SIG-M5 (cell line): ENCODE data around the gene ST8SIA5.

Experiments
- DNase-seq: peaks from one replicate; lab custom pipeline; 2025; lab: John Stamatoyannopoulos, UW

Gene ST8SIA5

DNA sequence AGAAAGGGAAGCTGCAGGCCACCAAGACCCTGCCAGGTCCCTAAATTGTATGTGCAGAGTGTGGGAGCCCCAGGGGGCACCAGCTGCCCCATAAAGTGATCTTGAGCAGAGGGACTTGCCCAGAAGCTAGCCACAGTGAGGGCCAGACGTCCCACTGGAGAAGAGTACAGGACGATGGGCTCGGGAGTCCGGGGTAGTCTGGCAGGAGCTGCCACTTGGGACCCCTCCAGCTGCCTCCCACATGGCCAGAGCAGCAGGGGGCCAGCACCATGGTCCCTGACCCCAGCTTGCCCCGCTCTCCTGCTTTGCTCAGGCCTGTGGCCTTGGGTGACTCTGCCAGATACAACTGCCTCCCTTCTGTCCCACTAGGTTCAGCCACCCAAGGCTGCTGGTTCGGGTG lies 88.2 kb downstream of the ST8SIA5 start:
- no peak for DNase-seq

DNA sequence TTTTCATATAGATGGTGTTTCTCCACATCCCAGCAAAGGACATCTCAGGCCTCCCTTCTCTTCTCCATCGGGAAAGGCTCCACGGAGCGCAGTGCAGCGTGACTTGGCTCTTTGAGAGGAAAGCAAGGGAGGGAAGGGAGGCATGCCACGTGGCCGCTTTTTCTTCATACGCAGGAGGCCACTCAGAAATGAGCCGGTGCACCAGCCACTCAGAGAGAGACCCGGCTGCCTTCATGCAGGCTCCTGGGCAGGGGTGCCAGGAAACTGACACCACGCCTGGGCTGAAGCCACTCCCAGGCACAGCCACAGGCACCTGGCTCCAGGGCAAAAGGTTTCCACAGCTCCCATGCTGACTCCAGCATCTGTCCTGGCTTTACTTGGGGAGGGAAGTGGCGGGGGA lies 88.7 kb downstream of the ST8SIA5 start:
- DNase-seq = no peak

DNA sequence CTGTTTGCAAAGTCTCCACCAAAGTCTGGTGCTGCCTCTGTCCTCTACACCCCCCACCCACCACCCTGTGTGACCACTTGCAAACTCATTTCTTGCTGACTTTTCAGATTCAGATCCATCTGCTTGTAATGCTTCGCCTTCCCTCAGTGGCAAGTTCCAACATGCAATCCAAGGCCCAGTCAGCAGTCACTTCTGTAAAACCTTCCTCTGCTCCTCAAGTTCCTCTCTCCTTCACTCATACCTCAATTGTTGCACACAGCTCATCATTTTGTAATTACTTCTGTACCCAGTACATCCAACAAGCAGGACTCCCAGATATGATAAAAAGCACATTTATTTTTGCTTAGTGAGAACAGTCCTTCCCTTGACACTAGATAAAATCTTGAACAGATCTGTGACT lies 93.3 kb downstream of the ST8SIA5 start:
- no peak for DNase-seq

GRCh38 chr18:46660957-46661749 lies 95.7 kb downstream of the ST8SIA5 start:
- no peak for DNase-seq

DNA sequence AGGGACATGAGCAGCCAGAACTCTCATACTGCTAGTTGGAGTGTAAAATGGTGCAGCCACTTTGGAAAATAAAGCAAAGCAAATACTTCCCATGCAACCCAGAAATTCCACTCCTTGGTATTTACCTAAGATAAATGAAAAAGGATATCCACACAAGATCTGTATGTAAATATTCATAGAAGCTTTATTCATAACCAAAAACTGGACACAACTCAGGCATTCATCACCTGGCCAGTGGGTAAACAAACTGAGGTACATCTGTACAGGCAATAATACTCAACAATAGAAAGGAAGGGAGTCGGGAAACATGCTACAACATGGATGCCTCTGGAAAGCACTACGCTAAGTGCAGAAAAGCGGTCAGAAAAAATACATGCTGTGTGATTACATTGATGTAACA lies 97.4 kb downstream of the ST8SIA5 start:
- no peak for DNase-seq

- no peak for DNase-seq
Observed at GRCh38 chr18:46657115-46657955, 99.5 kb downstream of the ST8SIA5 start, which contains the start of gene LOXHD1. Gene LOXHD1 (minus strand): TSS chr18:46657220. CDS start chr18:46657033, 187 bp downstream.

- no peak for DNase-seq
Observed at GRCh38 chr18:46656326-46657114, 100.3 kb downstream of the ST8SIA5 start.

DNA sequence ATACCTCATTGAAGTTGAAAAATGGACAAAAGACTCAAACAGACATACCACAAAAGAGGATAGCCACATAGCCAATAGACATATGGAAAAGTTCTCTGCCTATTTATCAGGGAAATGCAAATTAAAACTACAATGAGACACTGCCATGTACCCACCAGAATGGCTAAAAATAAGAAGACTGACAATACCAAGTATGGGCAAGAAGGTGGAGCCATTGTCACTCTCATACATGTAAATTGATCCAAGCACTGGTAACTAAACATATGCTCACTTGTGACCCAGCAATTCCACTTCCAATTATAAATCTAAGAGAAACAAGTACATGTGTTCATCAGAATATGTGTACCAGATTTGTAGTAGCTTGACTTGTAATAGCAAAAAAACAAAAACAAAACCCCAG lies 104.5 kb downstream of the ST8SIA5 start:
- no peak for DNase-seq

DNA sequence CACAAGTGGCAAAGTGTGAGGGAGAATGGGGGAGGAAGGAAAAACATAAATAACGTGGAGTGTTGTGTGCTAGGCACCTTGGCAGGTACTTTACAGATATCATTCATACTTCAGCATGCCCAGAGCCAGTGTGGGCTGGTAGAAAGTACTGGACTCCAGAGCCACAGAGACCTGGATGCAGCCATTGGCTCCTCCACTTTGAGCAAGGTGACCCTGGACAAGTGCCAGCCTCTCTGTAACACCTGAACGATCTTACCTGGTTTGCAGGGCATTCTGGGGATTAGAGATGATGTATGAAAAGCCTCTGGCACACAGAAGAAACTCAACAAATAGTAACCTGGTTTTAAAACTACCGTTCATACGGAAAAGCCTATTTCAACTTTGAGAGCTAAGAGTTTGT lies 106.2 kb downstream of the ST8SIA5 start:
- DNase-seq = no peak

- no peak for DNase-seq
Observed at GRCh38 chr18:46649071-46649862, 107.6 kb downstream of the ST8SIA5 start.

DNA sequence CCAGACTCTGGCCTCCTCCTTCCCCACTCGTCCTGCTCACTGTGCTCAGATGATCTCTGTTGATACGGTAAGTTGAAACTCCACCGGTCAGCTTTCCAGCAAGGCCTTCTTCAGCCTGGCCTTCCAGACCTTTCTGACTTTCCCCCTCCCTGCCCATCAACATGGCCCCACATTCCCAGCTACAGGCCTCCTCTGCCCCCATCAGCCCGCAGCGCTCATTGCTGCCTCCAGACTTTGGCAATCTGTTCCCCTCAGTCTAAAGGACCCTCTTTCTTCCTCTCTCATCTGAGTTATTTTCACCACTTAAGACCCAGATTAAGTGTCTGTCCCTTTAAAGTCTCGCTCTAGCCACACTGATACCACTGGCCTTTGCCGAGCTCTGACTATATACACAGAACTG lies 110.4 kb downstream of the ST8SIA5 start:
- DNase-seq = no peak

GRCh38 chr18:46642561-46642960 lies 114.3 kb downstream of the ST8SIA5 start:
- no peak for DNase-seq

- DNase-seq = no peak
Observed at GRCh38 chr18:46641917-46642316, 114.9 kb downstream of the ST8SIA5 start.

DNA sequence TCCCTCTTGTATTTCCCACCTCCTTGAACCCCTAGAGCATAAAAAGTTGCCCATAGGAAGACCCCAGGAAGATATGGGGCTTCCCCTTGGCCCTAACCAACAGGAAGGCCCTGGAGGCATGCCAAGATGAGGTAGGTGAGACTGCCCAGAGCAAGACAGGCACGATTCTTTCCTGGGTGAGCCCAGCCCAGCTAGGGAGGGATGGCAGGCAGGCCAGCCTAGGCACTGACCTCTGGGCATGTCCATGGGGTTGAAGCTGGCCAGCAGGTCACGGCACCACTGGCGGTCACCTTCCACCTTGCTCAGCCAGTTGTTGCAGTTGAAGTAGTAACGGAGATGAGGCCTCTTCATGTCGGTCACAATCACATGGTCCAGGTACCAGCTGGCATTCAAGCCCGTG lies 117.5 kb downstream of the ST8SIA5 start:
- no peak for DNase-seq

- DNase-seq = no peak
Observed at GRCh38 chr18:46636040-46636630, 120.7 kb downstream of the ST8SIA5 start.

- DNase-seq = no peak
Observed at GRCh38 chr18:46632401-46633071, 124.3 kb downstream of the ST8SIA5 start.

DNA sequence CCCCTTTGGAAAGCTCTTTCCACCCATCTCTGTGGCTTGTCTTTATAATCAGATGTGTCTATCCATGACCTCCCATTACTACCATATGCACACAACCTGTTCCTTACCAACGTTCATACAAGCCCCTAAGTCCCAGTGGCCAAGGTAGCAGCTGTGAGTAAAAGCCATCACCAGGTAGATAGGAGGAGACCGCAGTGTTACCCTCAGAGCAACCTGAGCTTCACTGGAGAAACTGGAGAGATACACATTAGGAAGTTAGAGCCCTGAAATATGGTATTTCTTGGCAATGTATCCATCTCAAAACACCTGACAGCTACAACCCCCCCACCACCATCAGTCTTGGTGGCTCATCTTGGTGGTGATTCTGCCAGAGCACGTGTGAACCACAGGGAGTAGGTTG lies 125.9 kb downstream of the ST8SIA5 start:
- no peak for DNase-seq

DNA sequence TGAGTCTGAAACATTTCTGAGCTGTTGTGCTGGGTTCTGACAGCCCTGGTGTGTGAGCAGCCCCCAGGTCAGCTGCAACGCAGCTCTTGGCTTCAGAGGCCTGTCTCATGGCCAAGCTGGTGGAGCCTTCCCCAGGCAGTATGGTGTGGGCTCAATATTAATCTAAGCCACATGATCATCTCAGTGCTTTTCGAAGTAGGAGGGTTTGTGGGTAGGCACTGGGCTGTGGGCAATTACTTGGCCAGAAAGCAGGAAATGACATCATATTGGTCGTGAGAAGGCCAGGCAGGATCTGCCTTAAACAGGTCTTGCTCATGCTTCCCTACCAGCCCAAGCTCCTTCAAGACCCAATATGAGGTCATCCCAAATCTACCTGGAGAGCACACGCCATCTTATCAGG lies 126.7 kb downstream of the ST8SIA5 start:
- no peak for DNase-seq

DNA sequence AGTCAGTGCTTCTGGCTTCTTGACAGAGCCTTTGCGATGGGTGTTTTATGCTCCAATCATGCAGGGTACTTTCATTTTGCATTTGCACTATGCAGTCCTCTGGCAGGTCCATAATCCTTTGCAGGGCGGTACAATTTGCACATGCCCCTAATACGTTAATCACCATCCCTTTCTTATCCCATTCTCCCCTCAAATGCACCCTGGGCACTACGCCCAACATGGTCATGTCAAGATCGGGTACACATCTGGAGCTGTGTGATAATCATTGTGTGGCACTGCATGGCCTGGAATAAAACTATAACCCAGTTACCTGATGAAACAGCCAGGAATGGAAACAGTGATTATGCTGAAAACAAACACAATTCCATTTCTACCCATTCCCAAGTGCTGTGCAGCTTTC lies 127.5 kb downstream of the ST8SIA5 start:
- no peak for DNase-seq

DNA sequence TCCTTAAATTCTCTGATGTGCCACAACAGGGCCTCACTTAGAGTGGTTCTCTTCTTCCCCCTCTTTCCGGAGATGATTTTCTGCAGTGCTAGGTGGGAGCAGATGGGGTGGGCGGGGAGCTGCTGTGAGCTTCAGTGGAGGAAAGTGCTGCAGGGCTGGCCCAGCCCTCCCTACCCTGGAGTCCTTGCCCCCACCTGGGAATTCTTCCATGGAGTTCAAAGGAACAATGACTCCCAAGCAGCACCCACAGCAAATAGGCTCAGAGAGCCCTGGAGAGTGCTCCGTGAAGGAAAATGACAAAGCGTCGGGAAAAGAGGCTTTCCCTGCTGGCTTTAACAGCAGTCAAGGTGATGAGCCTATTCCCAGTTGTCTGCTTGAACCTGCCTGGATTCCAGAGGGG lies 128.6 kb downstream of the ST8SIA5 start:
- DNase-seq = no peak

DNA sequence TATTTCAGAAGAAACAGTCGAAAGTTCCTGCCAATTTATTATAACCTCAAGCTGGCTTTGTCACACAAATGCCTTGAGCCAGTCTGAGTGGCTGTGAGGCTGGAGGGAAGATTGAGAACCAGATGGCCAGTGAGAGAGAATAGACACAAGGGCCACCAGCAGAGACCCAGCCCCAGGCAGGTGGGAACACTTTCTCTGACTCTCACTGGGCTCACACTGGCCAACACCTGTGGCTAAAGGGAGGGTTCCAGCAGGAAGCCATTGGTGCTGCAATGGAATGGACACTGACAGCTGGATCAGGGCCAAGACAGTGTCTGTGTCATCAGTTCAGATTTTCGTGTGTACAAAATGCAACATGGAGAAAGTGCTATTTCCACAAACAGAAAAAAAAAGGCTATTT lies 129.7 kb downstream of the ST8SIA5 start:
- no peak for DNase-seq
